ENCODE data around the gene PAX6. TPM values are rescaled to one million over a fixed set of nuclear protein-coding genes. Genes with fewer than 3 reads are reported as not detected.

The PAX6 gene
- total RNA-seq, 1 donor from 2014 or later, result 30.7 TPM

DNA sequence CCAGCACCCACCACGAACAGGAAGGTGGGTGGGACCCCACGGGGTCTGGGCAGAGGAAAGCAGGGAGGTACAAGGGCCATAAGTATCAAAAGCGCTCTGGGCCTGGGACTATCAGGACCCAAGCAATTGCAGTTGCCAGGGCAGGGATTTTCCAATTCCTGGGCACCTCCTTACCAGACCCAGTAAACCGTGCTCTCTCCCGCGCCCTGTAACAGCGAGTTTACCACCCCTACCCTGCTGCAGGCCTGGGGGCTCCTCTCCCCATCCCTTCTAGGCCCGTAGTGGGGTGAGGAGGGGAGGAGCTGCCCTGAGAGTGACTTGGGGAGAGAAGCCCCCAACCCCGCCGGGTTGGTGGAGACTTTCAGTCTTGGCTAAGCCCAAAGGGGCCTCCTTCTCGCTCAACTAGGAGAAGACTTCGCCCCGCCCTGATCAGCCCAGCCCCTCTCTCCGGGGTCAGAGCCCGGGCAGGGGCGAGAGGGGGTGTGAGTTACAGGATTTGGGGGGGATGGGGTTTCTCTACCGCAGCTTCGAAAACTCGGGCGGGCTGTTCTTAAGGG lies 5.4 kb downstream of the PAX6 start:
- TF ChIP-seq, protein P1, sequence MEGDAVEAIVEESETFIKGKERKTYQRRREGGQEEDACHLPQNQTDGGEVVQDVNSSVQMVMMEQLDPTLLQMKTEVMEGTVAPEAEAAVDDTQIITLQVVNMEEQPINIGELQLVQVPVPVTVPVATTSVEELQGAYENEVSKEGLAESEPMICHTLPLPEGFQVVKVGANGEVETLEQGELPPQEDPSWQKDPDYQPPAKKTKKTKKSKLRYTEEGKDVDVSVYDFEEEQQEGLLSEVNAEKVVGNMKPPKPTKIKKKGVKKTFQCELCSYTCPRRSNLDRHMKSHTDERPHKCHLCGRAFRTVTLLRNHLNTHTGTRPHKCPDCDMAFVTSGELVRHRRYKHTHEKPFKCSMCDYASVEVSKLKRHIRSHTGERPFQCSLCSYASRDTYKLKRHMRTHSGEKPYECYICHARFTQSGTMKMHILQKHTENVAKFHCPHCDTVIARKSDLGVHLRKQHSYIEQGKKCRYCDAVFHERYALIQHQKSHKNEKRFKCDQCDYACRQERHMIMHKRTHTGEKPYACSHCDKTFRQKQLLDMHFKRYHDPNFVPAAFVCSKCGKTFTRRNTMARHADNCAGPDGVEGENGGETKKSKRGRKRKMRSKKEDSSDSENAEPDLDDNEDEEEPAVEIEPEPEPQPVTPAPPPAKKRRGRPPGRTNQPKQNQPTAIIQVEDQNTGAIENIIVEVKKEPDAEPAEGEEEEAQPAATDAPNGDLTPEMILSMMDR (IDR thresholded peaks at IDR 0.05; ENCODE audit: partially characterized antibody, unreplicated experiment), result no peak
- Mint-ChIP-seq H3K4me1 (ENCODE audit: low read depth, unreplicated experiment) (peaks cover 49% of the 10 kb centered on the region), H3K36me3 (ENCODE audit: unreplicated experiment) (peaks cover 8% of the 10 kb centered on the region), H3K27ac (ENCODE audit: unreplicated experiment) (peak overlapping the region; percentile 15), H3K9me3 (ENCODE audit: unreplicated experiment) (peaks cover 21% of the 10 kb centered on the region), H3K4me3 (ENCODE audit: unreplicated experiment) (peak overlapping the region; percentile 51), H3K27me3 (ENCODE audit: unreplicated experiment) (peaks cover 54% of the 10 kb centered on the region)
- no peak for DNase-seq

DNA sequence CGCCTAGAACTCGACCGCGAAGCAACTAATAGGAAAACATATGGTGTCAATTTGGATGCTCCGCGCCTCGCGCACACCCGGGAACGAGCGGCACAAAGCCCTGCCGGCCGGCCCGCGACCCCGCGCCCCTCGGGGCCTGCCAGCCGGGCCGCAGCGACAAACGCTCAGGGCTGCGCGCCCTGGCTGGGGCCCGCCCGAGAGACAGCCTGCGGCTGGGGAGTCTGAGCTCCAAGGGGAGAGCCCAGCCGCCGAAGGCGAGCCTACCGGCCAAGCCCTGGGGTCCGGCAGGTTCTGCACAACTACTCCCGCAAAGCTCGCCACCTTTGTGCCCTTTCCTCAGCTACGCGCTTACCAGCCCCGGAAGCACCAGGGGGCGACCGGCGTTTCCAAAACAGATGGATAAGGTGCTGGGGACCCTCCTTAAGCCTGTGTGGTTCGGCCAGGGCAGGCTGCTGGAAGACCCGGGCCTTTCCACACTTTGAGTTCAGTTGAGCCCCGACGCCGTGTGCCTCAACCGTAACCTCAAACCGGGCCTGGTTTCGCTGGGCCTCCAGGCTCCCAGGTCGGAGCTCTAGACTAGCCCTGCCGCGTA lies 6.0 kb downstream of the PAX6 start:
- Mint-ChIP-seq H3K9me3 (ENCODE audit: unreplicated experiment) (peaks cover 21% of the 10 kb centered on the region), H3K4me3 (ENCODE audit: unreplicated experiment) (peak overlapping the region; percentile 90)
- peak; percentile 51 for DNase-seq

DNA sequence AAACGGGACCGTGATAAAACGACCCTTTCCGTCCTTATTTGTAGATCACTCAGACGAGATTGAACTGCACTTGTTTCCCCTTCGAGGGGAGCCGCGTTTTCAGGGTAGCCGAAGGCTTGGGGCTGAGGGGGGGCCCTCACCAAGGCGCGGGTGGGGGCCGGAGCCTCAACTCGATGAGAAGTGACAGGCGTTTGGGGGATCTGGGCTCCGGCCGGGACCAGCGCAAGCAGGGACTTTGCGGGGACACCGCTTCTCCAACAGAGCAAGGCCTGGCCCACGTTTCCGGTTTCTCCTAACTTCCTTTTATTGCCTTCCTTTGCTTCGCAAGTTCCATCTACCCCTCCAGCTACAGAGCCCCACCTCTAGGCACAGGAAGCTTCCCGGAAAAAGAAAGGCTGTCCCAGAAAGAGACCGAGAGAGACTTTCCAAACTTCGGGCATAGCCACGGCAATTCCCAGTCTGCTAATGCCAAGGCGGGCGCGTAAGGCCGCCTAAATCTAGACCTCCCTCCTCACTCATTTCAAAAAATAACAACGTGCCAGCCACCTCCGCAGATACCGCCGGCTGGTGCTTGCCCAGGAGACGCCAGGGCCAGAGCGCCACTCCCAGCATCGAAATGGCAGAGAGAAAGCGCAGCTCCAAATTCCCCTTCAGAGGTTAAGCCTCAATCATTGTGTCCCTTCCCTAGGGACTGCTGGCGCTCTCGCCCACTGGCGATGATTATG lies 6.6 kb downstream of the PAX6 start:
- peaks cover 51% of the 10 kb centered on the region for H3K4me1 Mint-ChIP-seq (ENCODE audit: low read depth, unreplicated experiment)
- H3K27me3 Mint-ChIP-seq (ENCODE audit: unreplicated experiment), result peaks cover 56% of the 10 kb centered on the region
- no peak for DNase-seq
- peak overlapping the region; percentile 90 for H3K4me3 Mint-ChIP-seq (ENCODE audit: unreplicated experiment)
- H3K27ac Mint-ChIP-seq (ENCODE audit: unreplicated experiment), result peak overlapping the region; percentile 26
- peaks cover 5% of the 10 kb centered on the region for H3K36me3 Mint-ChIP-seq (ENCODE audit: unreplicated experiment)
- H3K9me3 Mint-ChIP-seq (ENCODE audit: unreplicated experiment), result peaks cover 18% of the 10 kb centered on the region
- TF ChIP-seq, protein P1 (IDR thresholded peaks at IDR 0.05; ENCODE audit: partially characterized antibody, unreplicated experiment), result no peak

More for the DNA sequence above, 6.0 kb downstream of the PAX6 start:
- Mint-ChIP-seq H3K4me1 (ENCODE audit: low read depth, unreplicated experiment) (peaks cover 53% of the 10 kb centered on the region), H3K36me3 (ENCODE audit: unreplicated experiment) (peaks cover 8% of the 10 kb centered on the region), H3K27me3 (ENCODE audit: unreplicated experiment) (peaks cover 56% of the 10 kb centered on the region), H3K27ac (ENCODE audit: unreplicated experiment) (peak overlapping the region; percentile 26)
- TF ChIP-seq, protein P1 (IDR thresholded peaks at IDR 0.05; ENCODE audit: partially characterized antibody, unreplicated experiment), result no peak

DNA sequence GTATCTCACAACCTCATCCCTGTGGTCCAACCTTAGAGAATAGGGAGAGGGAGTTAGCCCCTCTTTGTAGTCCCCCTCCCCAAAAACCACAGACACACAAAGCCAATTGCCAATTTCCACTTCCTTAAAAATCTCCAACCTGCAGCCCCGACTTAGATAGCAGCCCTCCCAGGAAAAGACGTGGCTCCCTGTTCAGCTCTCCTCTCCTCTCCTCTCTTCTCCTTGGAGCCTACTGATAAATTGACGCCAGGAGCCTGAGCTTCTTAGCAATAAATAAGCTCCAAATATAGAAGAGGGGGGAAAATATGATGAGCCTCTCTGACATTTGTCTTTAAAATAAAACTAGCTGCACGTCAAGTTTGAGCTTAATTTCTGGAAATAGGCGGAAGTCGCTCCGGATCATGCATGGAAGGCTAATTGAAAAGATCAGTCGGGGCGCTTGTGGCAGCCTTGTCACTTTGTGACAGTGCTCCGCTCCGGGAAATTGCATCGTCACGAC lies 7.3 kb downstream of the PAX6 start:
- Mint-ChIP-seq H3K27ac (ENCODE audit: unreplicated experiment) (no peak overlapping the region), H3K36me3 (ENCODE audit: unreplicated experiment) (no peaks in the 10 kb centered on the region), H3K4me1 (ENCODE audit: low read depth, unreplicated experiment) (peaks cover 45% of the 10 kb centered on the region), H3K27me3 (ENCODE audit: unreplicated experiment) (peaks cover 52% of the 10 kb centered on the region), H3K9me3 (ENCODE audit: unreplicated experiment) (peaks cover 15% of the 10 kb centered on the region), H3K4me3 (ENCODE audit: unreplicated experiment) (peak overlapping the region; percentile 90)
- TF ChIP-seq, protein P1 (IDR thresholded peaks at IDR 0.05; ENCODE audit: partially characterized antibody, unreplicated experiment), result no peak
- DNase-seq, result no peak

Data from glutamatergic neuron (in vitro differentiated cells).